Upper lobe of right lung (tissue), 1 donor: ENCODE measurements around the gene GAS2L2. TPM values are rescaled to one million over a fixed set of nuclear protein-coding genes. Genes with fewer than 3 reads are reported as not detected.
A peak's percentile ranks its signal among the peaks of the same experiment; 100 is the strongest.

Experiments
- ATAC-seq: fragments of 200-7000 bp; cut with Tn5 transposase; one replicate; pipeline ENCODE4 v1.9.1; 2020; ENCODE audit warnings: mild to moderate bottlenecking, moderate library complexity
- DNase-seq: peaks from one replicate; pipeline ENCODE4 v3.0.0-alpha.2; 2020
- H3K27ac ChIP-seq: fragments of 200-600 bp; one replicate; pipeline ENCODE4 v1.8.0; 2022
- H3K27me3 ChIP-seq: fragments of 200-600 bp; one replicate; pipeline ENCODE4 v1.8.0; 2022; ENCODE audit warnings: mild to moderate bottlenecking
- H3K36me3 ChIP-seq: fragments of 200-600 bp; one replicate; pipeline ENCODE4 v1.8.0; 2022
- H3K4me1 ChIP-seq: fragments of 200-600 bp; one replicate; pipeline ENCODE4 v1.8.0; 2022
- H3K4me3 ChIP-seq: fragments of 200-600 bp; one replicate; pipeline ENCODE4 v1.8.0; 2022; ENCODE audit warnings: mild to moderate bottlenecking
- H3K9me3 ChIP-seq: fragments of 200-600 bp; one replicate; pipeline ENCODE4 v1.8.0; 2022
- intact Hi-C: fragments of 100-400 bp; cut with DNase I; formaldehyde crosslinking; loops from one replicate; pipeline ENCODE4 v1.11.0; 2022
- total RNA-seq: library from RNA; stranded (reverse); fragmentation: NEBNext Ultra II Directional; extraction: Animal tissue kit (Norgen Biotek cat#: 25700); gene quantifications from one replicate; pipeline ENCODE4 v1.2.1, GENCODE V29; 2021
- TF ChIP-seq, protein P1 (sequence below): fragments of 200-600 bp; IDR thresholded peaks from one replicate; pipeline ENCODE4 v1.8.0; 2022; ENCODE audit warnings: antibody characterized with exemption
- donor health status: DM: no; HTN: yes; CAD: no; lungs with severe emphysema.

Gene GAS2L2
- total RNA-seq, 1 donor from 2014 or later, result not detected

DNA sequence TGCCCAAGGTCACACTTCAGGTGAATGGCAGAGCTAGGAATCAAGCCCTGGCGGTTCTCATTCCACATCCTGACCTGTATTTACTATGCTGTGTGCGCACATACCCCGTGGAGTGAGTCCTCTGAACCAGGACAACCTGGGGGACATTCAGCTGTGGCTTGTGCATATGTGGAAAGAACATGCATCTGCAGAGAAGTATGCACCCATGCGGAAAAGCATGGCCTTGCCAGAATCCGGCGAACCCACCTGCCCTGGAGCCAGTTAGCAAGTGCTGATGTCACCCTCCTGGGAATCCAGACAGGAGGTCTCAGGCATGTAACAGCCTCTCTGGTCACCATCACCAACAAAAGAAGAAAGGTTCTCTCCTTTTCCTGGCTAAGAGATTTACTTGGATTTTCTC lies 19.7 kb downstream of the GAS2L2 start:
- TF ChIP-seq, protein P1, sequence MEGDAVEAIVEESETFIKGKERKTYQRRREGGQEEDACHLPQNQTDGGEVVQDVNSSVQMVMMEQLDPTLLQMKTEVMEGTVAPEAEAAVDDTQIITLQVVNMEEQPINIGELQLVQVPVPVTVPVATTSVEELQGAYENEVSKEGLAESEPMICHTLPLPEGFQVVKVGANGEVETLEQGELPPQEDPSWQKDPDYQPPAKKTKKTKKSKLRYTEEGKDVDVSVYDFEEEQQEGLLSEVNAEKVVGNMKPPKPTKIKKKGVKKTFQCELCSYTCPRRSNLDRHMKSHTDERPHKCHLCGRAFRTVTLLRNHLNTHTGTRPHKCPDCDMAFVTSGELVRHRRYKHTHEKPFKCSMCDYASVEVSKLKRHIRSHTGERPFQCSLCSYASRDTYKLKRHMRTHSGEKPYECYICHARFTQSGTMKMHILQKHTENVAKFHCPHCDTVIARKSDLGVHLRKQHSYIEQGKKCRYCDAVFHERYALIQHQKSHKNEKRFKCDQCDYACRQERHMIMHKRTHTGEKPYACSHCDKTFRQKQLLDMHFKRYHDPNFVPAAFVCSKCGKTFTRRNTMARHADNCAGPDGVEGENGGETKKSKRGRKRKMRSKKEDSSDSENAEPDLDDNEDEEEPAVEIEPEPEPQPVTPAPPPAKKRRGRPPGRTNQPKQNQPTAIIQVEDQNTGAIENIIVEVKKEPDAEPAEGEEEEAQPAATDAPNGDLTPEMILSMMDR, result no peak
- Histone ChIP-seq H3K27me3 (no peaks in the 10 kb centered on the region), H3K4me1 (peaks cover 11% of the 10 kb centered on the region), H3K4me3 (no peak overlapping the region), H3K36me3 (no peaks in the 10 kb centered on the region), H3K27ac (no peak overlapping the region), H3K9me3 (no peaks in the 10 kb centered on the region)
- DNase-seq (no peak), ATAC-seq (no peak)
- intact Hi-C loops, result no loop called here

DNA sequence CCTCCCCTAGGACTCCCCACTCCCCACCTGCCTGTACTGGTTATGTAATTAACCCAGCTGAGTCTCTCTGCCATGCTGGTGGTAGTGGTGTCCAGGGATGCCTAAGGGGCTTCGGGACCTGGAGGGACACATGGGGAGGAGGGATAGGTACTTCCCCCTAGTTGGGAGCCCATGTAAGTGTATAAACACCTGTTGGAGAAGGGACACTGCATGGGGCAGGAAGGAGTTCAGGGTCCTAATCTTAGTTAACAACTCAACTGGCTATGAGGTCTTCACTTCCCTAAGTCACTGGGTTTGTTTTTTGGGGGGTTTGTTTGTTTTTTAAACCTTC lies 20.3 kb downstream of the GAS2L2 start:
- Histone ChIP-seq H3K36me3 (no peaks in the 10 kb centered on the region), H3K4me1 (peaks cover 11% of the 10 kb centered on the region), H3K9me3 (no peaks in the 10 kb centered on the region), H3K4me3 (no peak overlapping the region), H3K27me3 (no peaks in the 10 kb centered on the region), H3K27ac (no peak overlapping the region)
- DNase-seq (no peak), ATAC-seq (no peak)
- intact Hi-C loops, result no loop called here
- TF ChIP-seq, protein P1, result no peak

DNA sequence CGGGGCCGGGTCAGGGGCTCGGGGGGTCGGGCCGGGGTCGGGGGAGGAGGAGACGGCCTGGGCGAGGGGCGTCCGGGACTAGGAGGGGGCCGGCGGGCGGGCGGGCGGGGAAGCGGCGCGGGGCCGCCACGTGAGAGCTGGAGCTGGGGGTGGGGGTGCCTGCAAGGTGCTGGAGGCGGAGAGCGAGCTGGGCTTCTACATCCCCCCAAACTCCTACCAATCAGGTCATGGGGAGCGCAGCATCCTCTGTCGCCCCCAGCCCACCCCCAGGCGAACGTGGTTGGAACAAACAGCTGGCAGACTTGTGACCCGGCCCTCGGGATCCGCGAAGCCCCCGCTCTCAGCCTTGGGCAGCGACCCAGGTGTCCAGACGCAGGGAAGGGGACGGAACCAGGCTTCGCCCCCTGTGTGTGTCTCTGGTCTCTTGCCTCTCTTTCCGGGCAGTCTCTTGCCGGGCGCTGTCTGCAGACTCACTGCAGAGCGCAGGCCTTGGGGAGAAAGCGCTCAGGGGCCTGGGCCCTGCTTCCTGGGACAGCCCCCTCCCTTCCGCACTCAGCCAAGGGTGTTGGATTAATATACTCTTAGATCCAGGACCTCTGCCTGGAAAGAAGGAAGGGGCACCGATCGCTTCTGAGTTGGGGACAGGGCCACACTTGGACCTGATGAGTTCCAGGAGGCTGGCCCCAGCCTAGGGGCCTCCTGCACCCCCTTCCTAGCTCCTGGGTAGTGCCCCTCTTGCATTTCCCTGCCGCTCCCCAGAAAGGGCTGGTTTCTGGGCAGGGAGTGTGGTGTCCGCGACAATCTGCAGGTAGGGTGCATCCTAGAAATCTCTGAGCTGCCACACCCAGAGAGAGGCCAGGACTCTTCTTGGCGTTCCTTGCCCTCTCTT lies 20.9 kb downstream of the GAS2L2 start:
- H3K4me1 ChIP-seq, result peaks cover 12% of the 10 kb centered on the region
- H3K36me3 ChIP-seq, result no peaks in the 10 kb centered on the region
- no peak for DNase-seq
- H3K4me3 ChIP-seq, result peak overlapping the region; percentile 55
- peak; percentile 11 for ATAC-seq
- no peak overlapping the region for H3K27ac ChIP-seq
- H3K27me3 ChIP-seq, result no peaks in the 10 kb centered on the region
- intact Hi-C loops, result no loop called here
- TF ChIP-seq, protein P1, result no peak
- H3K9me3 ChIP-seq, result no peaks in the 10 kb centered on the region

DNA sequence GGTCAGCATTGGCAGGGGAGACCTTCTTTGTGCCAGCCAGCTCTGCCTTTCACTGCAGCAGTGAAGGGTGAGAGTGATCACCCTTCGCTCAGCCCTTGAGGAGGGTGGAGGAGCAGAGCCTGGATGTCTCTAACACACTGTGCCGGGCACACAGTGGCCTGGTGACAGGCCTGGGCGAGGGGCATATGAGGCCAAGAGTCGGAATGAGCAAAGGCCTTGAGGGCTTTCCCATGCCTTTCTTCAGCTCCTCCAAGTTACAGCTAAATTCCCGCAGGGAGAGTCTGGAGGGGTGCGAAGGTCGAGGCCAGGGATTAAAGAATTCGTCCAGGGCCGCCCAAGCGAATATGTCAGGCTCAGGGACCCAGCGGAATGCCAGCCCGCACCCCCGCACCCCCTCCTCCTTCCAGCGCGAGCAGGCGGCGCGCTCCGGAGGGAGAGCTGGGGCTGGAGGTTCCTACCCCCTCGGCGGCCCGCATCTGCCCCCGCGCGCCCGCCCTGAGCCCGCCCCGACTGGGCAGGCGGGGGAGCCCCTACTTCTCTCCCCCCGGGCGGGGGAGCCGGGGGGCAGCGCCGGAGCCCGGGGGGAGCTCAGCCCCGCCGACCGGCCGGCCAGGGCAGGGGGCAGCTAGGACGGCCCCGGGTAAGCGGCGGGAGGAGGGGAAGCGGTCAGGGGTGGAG lies 21.7 kb downstream of the GAS2L2 start, which contains the start of gene RASL10B:
Gene RASL10B, plus strand, starts transcription at position 401 of the 678 bp plus-strand sequence. CDS start 3,546 bp downstream, outside the sequence.
- peak within 1 kb of the TSS; percentile 55 for H3K4me3 ChIP-seq
- peaks cover 5% of the 10 kb centered on the region for H3K36me3 ChIP-seq
- peaks cover 13% of the 10 kb centered on the region for H3K4me1 ChIP-seq
- H3K9me3 ChIP-seq, result no peaks in the 10 kb centered on the region
- H3K27ac ChIP-seq, result no peak within 1 kb of the TSS
- ATAC-seq (peak; percentile 82), DNase-seq (peak; percentile 82)
- TF ChIP-seq, protein P1, result no peak
- H3K27me3 ChIP-seq, result no peaks in the 10 kb centered on the region
- intact Hi-C loops, result no loop called here

DNA sequence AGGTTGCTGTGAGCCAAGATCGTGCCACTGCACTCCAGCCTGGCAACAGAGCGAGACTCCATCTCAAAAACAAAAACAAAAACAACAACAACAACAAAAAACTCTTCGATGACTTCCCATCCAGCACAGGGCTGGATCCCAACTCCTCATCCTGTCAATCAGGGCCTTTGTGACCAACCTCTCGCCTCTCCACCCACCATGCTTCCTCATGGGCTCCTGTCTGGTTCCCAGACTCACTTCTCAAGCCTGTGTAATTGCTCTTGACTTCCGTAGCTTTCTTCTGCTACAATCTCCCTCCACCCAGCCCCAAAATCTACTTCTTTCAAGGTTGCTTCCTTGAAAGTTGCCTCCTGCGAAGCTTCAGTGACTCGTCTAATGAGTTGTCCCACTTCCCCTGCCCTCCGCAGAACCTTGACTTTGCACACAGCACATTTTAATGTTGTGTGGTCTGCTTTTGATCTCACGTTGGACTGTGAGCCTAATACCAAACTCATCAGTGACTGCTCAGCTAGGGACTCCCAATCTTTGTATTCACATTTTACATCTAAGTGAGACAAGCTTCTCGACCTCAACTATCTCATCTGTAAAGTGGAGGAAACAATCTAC lies 22.5 kb downstream of the GAS2L2 start:
- intact Hi-C loops, result no loop called here
- no peak for ATAC-seq
- Histone ChIP-seq H3K27me3 (no peaks in the 10 kb centered on the region), H3K4me1 (peaks cover 13% of the 10 kb centered on the region), H3K27ac (no peak overlapping the region), H3K9me3 (no peaks in the 10 kb centered on the region), H3K4me3 (no peak overlapping the region), H3K36me3 (peaks cover 11% of the 10 kb centered on the region)
- TF ChIP-seq, protein P1, result no peak
- DNase-seq, result no peak
